Lung microvascular endothelial cell (primary cell): ENCODE results near the gene GLYR1. TPM values are rescaled to one million over a fixed set of nuclear protein-coding genes. Genes with fewer than 3 reads are reported as not detected.

ENCODE experiments used
- DNase-seq, 2 donors: peaks; one replicate each; pipeline versions ENCODE4 v3.0.0 to v3.0.0-alpha.2; 2010; ENCODE audit warnings: low read depth in 2 of 2
- total RNA-seq: library from RNA; depleted of rRNA; stranded (reverse); fragments of >200 nt; gene quantifications from 2 replicates; pipeline ENCODE4 v1.2.1, GENCODE V29; 2014

The GLYR1 gene
- total RNA-seq, 1 donor from 2014 or later: 47.8 TPM

GRCh38 chr16:4880006-4880580 lies 33.0 kb upstream of the GLYR1 start:
- no peak for DNase-seq

- DNase-seq: no peak
These were observed 32.0 kb upstream of the GLYR1 start for GRCh38 chr16:4879049-4879448.

- DNase-seq: no peak
These were observed 30.2 kb upstream of the GLYR1 start for GRCh38 chr16:4877380-4877685.

- DNase-seq: no peak
These were observed 29.7 kb upstream of the GLYR1 start for GRCh38 chr16:4876646-4877379.

GRCh38 chr16:4874666-4875065 lies 27.6 kb upstream of the GLYR1 start:
- DNase-seq: no peak

- DNase-seq: no peak
These were observed 26.0 kb upstream of the GLYR1 start for GRCh38 chr16:4873091-4873490.

- DNase-seq: no peak
These were observed 24.0 kb upstream of the GLYR1 start for GRCh38 chr16:4871071-4871470.

GRCh38 chr16:4870138-4870671 lies 23.1 kb upstream of the GLYR1 start:
- DNase-seq: no peak

GRCh38 chr16:4869147-4869805 lies 22.2 kb upstream of the GLYR1 start:
- no peak for DNase-seq

- no peak for DNase-seq
These were observed 21.4 kb upstream of the GLYR1 start for GRCh38 chr16:4868535-4868934.

- DNase-seq: no peak
These were observed 20.9 kb upstream of the GLYR1 start for GRCh38 chr16:4868026-4868425.

GRCh38 chr16:4866586-4866985 lies 19.5 kb upstream of the GLYR1 start:
- no peak for DNase-seq

- DNase-seq: no peak
These were observed 18.3 kb upstream of the GLYR1 start for GRCh38 chr16:4865231-4865860.

GRCh38 chr16:4864728-4865127 lies 17.6 kb upstream of the GLYR1 start:
- DNase-seq: no peak

- DNase-seq: peak in 1 of 2 donors; percentile 50
These were observed 15.6 kb upstream of the GLYR1 start for GRCh38 chr16:4862639-4863038.

GRCh38 chr16:4860727-4861342 lies 13.7 kb upstream of the GLYR1 start:
- DNase-seq: no peak

- DNase-seq: peak; percentile 79 to 86
These were observed 12.8 kb upstream of the GLYR1 start for GRCh38 chr16:4859900-4860255.

GRCh38 chr16:4859190-4859899 lies 12.3 kb upstream of the GLYR1 start:
- DNase-seq: peak; percentile 34 to 80

GRCh38 chr16:4855804-4856203 lies 8.7 kb upstream of the GLYR1 start:
- no peak for DNase-seq

- DNase-seq: no peak
These were observed 8.3 kb upstream of the GLYR1 start for GRCh38 chr16:4855371-4855770.

- DNase-seq: peak; percentile 64 to 73
These were observed 5.3 kb upstream of the GLYR1 start for GRCh38 chr16:4852221-4852872.
